Ectodermal cell (in vitro differentiated cells): ENCODE measurements around the gene MAGEF1.

Experiments used
- H3K27ac ChIP-seq: 2 replicates; pipeline ENCODE4 v1.7.0; 2013; ENCODE audit warnings: mild to moderate bottlenecking, low read depth, low read length; ENCODE audit not compliant: insufficient read depth, poor library complexity, severe bottlenecking
- H3K27me3 ChIP-seq: 2 replicates; pipeline ENCODE4 v1.7.0; 2013; ENCODE audit warnings: mild to moderate bottlenecking, low read length; ENCODE audit not compliant: insufficient read depth, control insufficient read depth, poor library complexity, severe bottlenecking
- H3K36me3 ChIP-seq: one replicate; pipeline ENCODE4 v1.7.0; 2013; ENCODE audit warnings: low read length; ENCODE audit not compliant: control insufficient read depth, insufficient read depth
- H3K4me1 ChIP-seq: one replicate; pipeline ENCODE4 v1.7.0; 2013; ENCODE audit warnings: low read length; ENCODE audit not compliant: control insufficient read depth, insufficient read depth
- H3K4me3 ChIP-seq: 2 replicates; pipeline ENCODE4 v1.7.0; 2013; ENCODE audit warnings: low read depth, low read length, control low read depth; ENCODE audit not compliant: insufficient read depth
- H3K9me3 ChIP-seq: 2 replicates; pipeline ENCODE4 v1.7.0; 2013; ENCODE audit warnings: mild to moderate bottlenecking, low read length, moderate library complexity; ENCODE audit not compliant: control insufficient read depth
- WGBS, 2 experiments: methylation state at CpG; one replicate each; pipeline ENCODE4 v1.1.7; 2013; ENCODE audit warnings: missing lambda C conversion rate in 2 of 2; 5-methylcytosine and 5-hydroxymethylcytosine counted together

Gene MAGEF1

DNA sequence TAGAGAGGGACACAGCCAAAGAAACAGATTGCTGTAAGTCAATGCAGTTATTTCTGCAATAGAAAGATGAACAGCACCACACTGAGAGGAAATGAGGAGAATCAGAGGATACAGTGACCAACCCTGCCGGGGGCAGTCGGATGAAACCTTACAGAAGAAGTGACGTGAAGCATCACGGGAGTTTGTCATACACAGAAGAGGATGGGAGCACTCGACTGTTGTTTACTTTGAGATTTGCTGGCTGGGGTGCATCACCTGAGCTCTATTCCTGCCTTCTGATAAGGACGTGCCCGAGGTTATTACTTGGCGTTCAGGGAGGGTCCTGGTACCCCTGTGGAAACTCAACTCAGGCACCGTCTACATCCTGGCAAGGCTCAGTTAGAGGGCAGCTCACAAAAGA lies 45.4 kb downstream of the MAGEF1 start:
- Histone ChIP-seq H3K4me3 (no peak overlapping the region), H3K27ac (no peak overlapping the region), H3K4me1 (peaks cover 15% of the 10 kb centered on the region), H3K9me3 (no peaks in the 10 kb centered on the region), H3K27me3 (no peaks in the 10 kb centered on the region), H3K36me3 (no peaks in the 10 kb centered on the region)
- WGBS, 2 experiments: 84 to 86% methylated on average over 9 of the region's 9 CpGs

GRCh38 chr3:184665101-184665500 lies 46.8 kb downstream of the MAGEF1 start:
- peaks cover 25% of the 10 kb centered on the region for H3K4me1 ChIP-seq
- H3K27ac ChIP-seq: no peak overlapping the region
- no peaks in the 10 kb centered on the region for H3K36me3 ChIP-seq
- H3K27me3 ChIP-seq: no peaks in the 10 kb centered on the region
- 82 to 83% methylated on average over 10 of the region's 10 CpGs for WGBS, 2 experiments
- no peaks in the 10 kb centered on the region for H3K9me3 ChIP-seq
- H3K4me3 ChIP-seq: no peak overlapping the region

GRCh38 chr3:184663756-184664155 lies 48.1 kb downstream of the MAGEF1 start:
- Histone ChIP-seq H3K4me1 (peaks cover 38% of the 10 kb centered on the region), H3K27ac (no peak overlapping the region), H3K9me3 (no peaks in the 10 kb centered on the region), H3K27me3 (no peaks in the 10 kb centered on the region), H3K4me3 (no peak overlapping the region), H3K36me3 (no peaks in the 10 kb centered on the region)
- 86 to 89% methylated on average over 12 of the region's 12 CpGs for WGBS, 2 experiments

GRCh38 chr3:184663356-184663755 lies 48.5 kb downstream of the MAGEF1 start:
- H3K27me3 ChIP-seq: no peaks in the 10 kb centered on the region
- H3K4me1 ChIP-seq: peaks cover 42% of the 10 kb centered on the region
- no peaks in the 10 kb centered on the region for H3K36me3 ChIP-seq
- no peak overlapping the region for H3K4me3 ChIP-seq
- H3K9me3 ChIP-seq: no peaks in the 10 kb centered on the region
- H3K27ac ChIP-seq: no peak overlapping the region
- 94% methylated on average over 6 of the region's 6 CpGs for WGBS, 2 experiments

DNA sequence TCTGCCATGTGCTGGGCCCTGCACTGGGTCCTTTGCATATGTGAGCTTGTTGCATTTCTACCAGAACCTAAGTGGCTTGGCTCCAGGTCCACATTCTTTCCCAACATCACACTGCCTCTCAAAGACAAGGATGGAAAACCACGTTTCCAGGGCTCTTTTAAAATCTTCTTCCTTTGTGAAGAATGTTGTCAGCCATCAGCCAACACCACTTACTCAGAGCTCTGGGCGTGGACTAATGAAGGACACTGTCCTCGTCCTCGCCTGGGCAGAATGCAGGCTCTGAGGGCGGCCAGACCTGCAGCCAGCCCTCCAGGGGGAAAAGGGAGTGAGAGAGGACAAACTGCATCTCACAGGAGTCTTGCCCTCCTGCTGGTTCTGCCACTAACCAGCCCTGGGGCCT lies 49.7 kb downstream of the MAGEF1 start:
- Histone ChIP-seq H3K27ac (no peak overlapping the region), H3K9me3 (no peaks in the 10 kb centered on the region), H3K4me3 (no peak overlapping the region), H3K36me3 (no peaks in the 10 kb centered on the region), H3K27me3 (no peaks in the 10 kb centered on the region), H3K4me1 (peaks cover 43% of the 10 kb centered on the region)
- WGBS, 2 experiments: 69 to 71% methylated on average over 5 of the region's 5 CpGs

GRCh38 chr3:184660931-184661330 lies 50.9 kb downstream of the MAGEF1 start:
- 85 to 88% methylated on average over 6 of the region's 6 CpGs for WGBS, 2 experiments

More at GRCh38 chr3:184660931-184661330, 50.9 kb downstream of the MAGEF1 start:
- peaks cover 48% of the 10 kb centered on the region for H3K4me1 ChIP-seq
- H3K9me3 ChIP-seq: no peaks in the 10 kb centered on the region
- H3K36me3 ChIP-seq: no peaks in the 10 kb centered on the region
- no peaks in the 10 kb centered on the region for H3K27me3 ChIP-seq
- H3K27ac ChIP-seq: no peak overlapping the region
- H3K4me3 ChIP-seq: no peak overlapping the region
